Retina (tissue), 1 donor: ENCODE data around the gene APCDD1L.
"Not testable (repeated sequence)": the region's sequence is repeated elsewhere in the genome, so short reads cannot be mapped to it uniquely, and the experiment has no call there.

Experiments
- DNase-seq: peaks from one replicate; pipeline ENCODE4 v3.0.0-alpha.2; 2016

The APCDD1L gene

DNA sequence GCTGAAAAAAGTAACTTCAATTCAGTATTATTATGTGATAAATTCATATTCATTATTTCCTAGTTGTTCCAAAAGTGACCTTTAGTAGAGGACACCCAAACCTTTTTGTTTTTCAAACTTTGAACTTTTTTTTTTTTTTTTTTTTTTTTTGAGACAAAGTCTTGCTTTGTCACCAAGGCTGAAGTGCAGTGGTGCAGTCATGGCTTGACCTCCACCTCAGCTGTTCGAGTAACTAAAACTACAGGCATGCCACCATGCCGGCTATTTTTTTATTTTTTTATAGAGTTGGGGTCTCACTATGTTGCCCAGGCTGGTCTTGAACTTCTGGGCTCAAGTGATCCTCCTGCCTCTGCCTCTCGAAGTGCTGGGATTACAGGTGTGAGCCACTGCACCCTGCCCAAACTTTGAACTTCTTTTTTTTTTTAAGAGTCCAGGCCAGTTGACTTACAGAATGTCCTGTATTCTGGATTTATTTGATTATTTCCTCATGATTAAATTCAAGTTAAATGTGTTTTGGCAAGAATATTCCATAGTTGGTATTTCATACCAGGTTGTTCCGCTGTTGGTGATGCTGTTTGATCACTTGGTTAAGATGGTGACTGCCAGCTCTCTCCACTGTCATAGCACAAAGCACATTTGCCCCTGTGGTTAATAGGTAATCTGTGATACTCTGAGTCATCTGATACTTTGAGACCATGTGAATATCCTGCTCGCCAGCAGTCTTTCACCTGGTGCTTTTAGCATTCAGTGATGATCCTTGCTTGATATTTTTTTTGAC is 78.1 kb downstream of the APCDD1L start:
- no peak for DNase-seq

DNA sequence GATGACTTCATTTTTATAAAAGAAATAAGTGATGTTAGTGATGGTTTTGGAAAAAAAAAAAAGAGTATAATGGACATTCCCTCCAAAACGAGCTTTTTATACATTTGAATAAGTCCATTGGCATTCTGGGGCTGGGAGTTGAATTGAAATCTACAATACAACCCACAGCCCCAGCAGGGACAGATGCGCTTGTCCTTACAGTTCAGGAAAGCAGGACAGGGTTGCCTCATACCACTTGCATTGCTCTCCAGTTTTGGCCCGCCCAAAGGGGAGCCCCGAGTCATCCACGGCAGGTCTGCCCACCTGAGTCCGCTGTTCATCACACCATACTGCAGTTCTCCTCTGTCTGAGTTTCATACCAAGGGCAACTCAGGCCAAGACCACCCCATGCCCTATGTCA is 80.0 kb downstream of the APCDD1L start:
- DNase-seq = no peak

DNA sequence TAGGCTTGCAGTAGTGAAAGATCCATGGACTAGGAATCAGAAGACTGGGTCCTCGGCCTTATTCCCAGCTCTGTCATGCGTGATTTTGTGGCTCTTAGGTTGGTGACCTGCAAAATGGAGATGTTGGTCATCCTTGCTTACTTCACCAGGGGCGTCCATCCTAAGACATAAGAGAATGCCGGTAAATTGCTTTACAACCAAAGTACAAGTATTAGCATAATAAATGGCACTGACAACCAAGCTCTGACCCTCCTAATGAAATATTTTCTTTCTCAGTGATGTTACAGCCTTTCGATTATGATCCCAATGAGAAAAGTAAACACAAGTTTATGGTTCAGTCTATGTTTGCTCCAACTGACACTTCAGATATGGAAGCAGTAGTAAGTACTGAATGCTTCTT is 80.9 kb downstream of the APCDD1L start:
- DNase-seq = no peak

DNA sequence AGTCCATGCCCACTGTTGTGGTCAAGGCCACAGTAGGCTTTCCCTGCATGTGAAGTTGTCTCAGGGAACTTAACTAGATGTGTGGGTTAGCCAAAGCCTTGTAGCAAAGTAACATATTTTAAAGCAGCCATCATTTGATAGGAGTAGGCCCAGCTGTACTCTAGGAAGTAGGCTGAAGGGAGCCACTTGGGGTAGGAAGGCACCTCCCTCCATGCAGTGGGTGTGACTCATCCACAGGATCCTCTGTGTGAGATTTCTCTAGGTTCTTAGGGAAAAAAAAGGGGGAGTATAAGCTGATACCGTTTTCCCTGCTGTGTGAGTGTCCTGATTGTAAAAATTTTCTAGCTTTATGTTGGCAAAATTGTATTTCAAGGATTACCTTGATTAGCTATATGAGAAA is 81.4 kb downstream of the APCDD1L start:
- no peak for DNase-seq

DNA sequence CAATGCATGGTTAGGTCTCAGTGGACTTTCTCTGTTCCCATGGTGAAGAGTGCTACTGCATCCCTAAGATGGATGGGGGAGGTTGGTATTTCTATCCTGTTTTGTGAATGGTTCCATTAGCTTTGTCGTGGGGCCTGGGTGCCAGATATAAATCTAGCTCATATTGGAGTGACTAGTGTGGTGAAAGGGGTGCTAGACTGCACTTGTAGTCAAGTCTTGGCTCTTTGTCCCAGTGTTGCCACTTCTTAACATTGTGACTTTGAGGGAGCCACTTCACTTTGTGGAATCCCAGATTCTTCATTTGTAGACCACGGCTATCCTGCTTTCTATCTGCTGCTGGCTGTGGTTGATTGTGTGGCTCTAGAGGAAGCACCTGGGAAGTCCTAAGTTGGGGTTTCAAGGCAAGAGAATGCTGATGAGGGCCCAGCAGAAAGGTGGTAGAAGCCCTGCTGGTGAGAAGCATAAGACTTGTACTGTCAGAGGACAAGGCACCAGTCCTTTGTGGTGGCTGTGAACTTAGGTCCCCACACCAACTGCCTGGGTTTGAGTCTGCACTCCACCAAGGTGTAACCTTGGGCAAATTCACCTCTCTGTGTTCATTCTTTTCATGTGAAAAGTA is 82.1 kb downstream of the APCDD1L start:
- no peak for DNase-seq

DNA sequence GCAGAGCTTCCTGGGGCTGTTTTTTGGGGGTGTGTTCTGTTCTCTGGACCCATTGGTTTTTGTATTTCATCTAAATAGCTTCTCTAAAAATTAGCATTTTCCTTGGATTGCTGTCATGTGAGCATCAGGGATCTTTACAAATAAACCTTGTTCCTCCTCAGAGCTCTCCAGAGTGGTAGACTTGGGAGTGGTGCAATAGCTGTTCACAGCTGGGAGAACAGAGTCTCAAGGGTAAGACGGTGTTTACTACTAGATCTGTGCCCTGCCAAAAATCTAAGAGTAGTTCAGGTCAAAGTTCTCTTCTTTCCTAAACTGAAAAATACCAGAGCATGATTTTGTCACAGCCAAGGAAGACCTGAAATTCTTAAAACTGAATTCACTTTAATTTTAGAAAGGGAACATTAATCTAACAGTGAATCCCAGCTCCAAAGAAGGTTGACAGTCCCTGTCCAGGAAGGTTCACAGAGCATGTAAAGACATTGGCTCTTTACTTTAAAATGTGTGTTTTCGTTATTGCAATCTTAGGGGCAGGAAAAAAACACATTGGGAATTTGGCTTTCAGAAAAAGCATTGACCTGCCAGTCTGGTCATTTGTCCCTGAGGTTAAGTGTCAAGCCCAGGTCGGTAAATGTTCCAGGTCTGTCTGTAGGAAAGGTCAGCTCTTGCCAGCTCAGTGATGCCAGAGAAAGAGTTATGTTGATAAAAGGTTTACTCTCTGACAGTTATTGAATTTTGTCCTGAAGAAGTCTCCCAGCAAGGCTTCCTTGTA is 82.8 kb downstream of the APCDD1L start:
- no peak for DNase-seq

DNA sequence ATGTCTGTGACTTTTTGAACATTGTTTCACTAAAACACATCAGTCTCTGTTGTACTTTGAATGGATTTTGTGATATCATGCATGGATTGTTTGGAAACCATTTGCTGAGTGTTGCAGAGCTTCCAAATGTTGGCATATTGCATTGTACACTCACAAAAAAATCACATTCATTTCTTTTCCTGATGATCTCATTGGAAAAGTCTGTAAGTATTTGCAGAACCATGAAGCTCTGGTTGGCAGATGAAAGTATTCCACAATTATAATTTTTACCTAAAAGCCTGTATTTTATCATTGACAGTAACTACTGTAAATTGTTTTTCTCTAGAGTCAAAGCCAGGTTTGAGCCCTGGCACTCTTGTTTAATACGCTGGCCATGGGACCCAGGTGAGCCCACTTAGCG is 84.1 kb downstream of the APCDD1L start:
- DNase-seq = no peak

DNA sequence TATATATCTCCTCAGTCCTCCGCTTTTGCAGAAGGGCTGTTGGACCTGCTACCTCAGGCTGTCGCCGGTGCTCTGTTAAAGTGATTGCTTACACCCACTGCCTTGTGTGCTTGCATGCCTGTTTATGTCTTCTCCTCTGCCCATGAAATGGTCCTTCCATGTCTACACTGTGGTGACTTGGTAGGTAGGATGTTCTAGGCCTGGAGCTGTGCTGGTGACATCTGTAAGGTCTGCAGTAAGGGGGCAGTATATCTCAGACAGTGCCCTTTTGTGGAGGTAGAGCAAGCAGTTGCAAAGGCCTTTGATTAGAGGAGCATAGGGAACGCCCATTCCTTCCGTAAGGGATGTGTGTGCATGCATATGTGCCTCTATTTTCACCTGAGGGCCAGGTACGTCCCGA is 85.9 kb downstream of the APCDD1L start:
- no peak for DNase-seq

DNA sequence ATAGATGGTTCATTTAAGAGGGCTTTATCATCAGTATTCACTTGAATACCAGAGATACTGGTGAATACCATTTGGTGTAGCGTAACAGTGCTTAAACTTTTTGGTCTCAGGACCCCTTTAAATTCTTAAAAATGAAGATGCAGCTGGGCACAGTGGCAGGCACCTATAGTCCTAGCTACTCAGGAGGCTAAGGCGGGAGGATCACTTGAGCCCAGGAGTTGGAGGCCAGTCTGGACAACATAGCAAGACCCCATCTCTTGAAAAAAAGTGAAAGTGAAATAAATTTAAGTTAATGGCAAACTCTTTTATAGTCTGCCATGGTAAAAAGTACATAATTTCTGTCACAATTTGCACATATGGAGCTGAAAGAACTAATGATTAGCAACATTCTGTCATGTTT is 86.8 kb downstream of the APCDD1L start:
- no peak for DNase-seq

DNA sequence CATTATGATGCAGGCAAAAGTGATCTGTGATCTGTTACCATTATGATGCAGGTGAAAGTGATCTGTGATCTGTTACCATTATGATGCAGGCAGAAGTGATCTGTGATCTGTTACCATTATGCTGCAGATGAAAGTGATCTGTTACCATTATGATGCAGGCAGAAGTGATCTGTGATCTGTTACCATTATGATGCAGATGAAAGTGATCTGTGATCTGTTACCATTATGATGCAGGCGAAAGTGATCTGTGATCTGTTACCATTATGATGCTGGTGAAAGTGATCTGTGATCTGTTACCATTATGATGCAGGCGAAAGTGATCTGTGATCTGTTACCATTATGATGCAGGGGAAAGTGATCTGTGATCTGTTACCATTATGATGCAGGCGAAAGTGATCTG is 87.6 kb downstream of the APCDD1L start:
- not testable (repeated sequence) for DNase-seq

DNA sequence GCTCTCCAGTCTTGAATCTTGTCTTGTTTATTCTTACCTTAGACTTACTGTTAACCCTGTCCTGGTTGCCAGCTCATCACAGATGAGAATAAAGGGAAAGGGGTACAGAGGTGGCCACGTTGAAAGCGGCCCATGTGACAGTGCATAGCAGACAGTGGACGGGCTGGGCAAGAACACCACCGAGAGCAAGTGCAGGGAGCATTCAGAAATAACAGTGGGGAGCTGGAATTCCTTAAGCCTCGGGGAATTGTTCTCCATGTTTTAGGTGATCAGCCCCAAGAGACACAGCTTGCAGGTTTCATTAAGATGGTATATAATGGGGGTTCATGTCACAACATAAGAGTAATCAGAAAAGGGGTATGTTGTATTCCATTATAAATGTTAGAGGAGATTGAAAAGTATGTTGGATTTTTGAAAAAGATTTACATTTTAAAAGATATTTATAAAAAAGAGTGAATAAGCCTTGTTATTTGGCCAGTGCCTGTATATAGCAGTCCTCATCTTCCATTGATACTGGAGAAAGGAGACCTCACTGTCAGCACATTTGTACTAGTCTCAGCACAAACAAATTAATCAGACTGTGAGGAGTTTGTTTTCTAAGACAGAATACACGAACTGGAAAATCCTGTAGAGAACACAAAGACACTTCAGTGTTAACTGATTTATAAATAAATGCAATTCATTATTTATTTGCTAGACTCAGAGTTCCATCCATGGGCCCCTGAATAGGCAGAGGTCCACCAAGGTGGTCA is 90.8 kb downstream of the APCDD1L start:
- DNase-seq = no peak

DNA sequence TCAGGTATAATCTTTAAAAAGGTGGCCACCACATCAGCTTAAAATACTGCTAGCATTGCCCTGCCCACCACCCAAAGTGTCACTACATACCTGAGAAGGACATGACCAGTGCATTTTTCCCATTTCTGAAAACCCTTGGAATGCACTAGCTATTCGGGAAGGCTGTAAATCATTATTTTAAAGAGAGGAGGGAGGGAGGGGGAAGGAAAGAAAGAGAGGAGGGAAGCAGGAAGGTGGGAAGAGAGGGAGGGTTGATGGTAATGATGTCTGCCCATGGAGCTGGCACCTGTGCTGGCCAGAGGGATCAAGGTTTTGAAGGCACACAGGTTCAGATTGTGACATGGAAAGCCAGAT is 93.7 kb downstream of the APCDD1L start:
- DNase-seq = no peak

DNA sequence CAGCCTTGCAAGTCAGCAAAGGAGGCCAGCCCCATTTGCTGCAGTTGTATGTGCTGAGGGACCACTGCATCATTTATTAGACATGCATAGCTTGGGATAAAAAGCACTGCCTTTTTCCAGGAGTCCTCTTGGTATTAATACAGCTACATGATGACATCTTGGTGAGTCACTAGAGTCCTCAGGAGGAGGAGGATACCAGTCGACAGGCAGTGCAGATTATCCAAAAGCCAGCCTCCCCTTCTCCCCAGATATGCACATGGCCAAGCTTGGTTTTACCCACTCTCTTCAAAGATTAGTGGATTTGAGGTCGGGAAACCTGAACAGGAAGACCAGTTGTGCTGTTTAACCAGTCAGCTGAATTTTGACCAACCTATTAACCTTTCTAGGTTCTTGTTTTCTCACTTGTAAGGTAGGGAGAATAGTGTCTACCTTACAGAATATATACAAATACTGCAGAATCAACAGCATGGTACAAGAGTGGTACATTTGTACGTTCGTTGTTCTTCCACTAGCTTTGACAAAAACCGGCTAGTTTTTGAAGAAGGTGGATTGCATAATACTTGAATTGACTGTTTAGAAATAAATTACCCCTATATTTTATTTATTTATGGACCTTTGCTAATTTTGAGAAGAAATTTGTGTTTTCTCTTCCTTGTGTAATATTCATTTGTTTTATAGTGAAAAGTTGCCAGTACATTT is 94.3 kb downstream of the APCDD1L start:
- no peak for DNase-seq

DNA sequence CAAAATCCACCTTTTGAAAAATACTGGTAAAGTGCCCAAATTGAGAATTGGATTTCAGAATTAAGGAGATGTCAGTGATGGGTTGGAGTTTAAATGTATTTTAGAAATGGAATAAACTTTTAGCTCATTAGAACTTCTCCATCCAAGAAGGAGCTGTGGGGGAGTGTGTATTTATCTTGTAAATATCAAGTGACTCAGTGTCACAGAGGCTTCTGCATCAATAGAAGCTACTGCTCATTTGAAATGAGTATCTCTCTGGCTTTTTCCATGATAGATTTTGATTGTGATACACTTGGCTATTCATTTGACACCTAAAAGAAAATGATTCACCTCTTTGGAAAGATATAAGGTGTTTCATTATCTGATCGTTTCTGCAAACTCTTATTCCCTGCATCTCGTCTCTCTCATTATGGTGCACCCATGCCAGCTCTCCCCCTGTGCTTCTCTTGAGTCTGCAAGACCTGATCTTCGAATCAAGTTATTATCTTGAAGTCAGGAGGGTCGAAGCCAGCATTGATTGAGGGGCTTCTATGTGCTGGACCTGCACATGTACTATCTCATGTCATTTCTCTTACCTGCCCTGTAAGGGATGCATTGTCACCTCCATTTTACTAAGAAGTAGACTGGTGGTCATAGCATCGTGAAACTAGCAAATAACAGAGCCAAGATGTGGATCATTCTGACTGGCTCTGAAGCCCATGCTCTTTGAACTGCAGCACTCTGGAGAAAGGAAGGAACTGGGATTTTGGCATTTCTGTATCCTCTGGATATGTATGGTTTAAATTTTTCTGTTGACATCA is 96.0 kb downstream of the APCDD1L start:
- no peak for DNase-seq

DNA sequence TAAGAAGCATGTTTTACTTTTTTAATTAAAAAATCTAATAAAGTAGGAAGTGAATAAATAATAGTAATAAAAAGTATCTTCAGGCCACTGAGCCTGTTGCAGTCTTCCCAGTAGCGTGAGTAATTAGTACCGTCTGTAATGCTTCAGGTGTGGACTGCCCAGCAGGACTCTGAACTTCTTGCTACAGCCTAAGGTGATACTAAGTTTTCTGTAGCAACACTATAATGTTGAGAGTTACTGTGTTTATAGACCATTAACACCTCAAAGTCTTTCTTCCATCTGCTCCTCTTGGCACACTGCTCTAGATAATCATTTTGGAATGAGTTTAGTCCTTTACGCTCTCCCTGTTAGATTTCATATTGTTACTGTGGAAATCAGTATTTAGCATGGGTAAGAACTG is 97.8 kb downstream of the APCDD1L start:
- DNase-seq = no peak

DNA sequence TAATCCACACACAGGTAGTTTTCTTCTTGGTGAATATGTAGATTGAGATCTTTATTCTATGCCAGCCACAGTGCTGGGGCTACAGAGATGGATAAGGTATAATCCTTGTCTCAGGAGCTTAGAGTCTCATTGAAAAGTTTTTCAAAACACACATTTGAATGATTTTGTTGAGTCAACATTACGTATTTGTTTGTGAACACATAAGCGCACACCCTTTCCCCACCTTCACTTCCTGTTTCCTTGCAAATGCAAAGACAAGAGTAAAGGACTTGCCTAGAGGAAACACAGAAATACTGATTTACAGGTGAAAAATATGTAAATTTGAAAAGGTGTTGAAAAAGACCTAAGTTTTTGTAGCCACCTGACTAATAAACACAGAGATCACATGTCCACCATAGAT is 98.4 kb downstream of the APCDD1L start:
- DNase-seq = no peak

DNA sequence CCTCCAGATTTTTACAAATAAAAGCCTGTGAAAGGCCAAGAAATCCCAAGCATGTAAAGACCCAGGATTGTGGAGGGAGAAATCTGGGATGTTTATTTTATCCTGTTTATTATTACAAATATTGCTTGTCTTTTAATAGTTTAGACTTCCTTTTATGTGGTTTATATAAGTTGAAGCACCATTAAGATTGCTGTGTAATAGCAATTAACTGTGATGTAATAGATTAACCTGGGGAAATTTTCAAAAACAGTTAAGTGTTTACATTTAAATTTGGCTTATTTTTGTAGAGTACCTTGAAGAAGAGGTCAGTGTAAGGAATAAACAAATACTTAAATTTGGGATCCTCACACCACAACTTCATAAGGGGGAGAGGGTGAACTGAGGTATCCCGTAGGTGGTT is 99.1 kb downstream of the APCDD1L start:
- DNase-seq = no peak

DNA sequence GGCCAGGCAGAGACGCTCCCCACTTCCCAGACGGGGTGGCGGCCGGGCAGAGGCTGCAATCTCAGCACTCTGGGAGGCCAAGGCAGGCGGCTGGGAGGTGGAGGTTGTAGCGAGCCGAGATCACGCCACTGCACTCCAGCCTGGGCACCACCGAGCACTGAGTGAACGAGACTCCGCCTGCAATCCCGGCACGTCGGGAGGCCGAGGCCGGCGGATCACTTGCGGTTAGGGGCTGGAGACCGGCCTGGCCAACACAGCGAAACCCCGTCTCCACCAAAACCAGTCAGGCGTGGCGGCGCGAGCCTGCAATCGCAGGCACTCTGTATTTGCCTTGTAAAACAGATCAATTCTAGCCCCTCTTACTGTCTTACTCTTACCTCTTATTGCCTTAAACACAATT is 100.4 kb downstream of the APCDD1L start:
- DNase-seq = not testable (repeated sequence)

DNA sequence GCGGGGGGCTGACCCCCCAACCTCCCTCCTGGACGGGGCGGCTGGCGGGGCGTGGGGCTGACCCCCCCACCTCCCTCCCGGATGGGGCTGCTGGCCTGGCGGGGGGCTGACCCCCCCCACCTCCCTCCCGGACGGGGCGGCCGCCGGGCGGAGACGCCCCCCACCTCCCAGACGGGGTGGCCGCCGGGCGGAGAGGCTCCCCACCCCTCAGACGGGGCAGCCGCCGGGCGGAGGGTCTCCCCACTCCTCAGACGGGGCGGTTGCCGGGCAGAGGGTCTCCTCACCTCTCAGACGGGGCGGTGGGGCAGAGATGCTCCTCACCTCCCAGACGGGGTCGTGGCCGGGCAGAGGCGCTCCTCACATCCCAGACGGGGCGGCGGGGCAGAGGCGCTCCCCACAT is 101.0 kb downstream of the APCDD1L start:
- DNase-seq = not testable (repeated sequence)
